HL-60/S4 (cell line): ENCODE measurements around the gene MGAT4D.
"Not testable (repeated sequence)": the region's sequence is repeated elsewhere in the genome, so short reads cannot be mapped to it uniquely, and the experiment has no call there.

ENCODE experiments used
- in situ Hi-C: fragments of 300-500 bp; cut with MboI; formaldehyde crosslinking; loops from 2 replicates; pipeline ENCODE4 v1.14.3; 2022; ENCODE audit warnings: low sequenced_read_pairs

MGAT4D gene

DNA sequence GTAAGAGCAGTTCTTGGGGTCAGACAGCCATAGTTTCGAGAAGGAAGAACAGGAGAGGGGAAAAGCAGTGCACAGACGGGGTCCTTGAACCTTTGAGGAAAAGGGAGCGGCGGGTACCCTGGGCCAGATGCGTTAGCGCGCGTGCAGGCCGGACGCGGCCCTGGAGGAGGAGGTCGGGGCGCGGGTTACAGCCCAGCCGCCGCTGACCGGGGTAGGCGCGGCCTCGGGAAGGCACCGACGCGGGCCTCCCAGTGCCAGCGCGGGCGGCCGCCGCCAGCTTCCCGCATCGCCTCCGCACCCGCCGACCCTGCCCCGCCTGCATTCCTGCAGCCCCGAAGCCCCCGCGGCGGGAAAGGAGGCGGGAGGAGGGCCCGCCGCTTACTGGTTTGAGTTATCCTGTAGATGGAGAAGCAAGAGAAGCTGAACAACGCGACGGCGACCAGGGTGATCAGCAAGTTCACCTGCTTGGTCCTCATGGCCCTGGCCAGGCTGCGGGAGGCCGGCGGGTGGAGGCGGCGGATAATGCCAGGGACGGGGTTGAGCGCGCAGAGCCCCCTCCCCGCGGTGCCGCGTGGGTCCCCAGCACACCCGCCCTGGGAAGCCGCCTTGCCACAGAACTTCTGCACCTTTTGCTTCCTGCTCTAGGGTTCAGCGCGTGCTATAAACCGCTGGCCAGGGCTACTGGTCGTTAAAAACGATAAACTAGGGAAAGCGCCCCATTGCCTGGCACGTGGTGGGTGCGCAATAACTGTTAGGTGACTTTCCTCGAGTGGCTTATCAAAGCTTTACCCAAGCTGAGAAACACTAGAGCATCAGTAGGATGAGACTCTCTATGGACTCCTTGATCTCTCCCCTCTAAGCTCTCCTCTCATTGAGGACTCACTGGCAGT is at the start of gene MGAT4D:
MGAT4D (minus strand) TSS at position 547 of the 890 bp plus-strand sequence; CDS start at position 476, 71 bp downstream.
- in situ Hi-C loops, result no loop called here

DNA sequence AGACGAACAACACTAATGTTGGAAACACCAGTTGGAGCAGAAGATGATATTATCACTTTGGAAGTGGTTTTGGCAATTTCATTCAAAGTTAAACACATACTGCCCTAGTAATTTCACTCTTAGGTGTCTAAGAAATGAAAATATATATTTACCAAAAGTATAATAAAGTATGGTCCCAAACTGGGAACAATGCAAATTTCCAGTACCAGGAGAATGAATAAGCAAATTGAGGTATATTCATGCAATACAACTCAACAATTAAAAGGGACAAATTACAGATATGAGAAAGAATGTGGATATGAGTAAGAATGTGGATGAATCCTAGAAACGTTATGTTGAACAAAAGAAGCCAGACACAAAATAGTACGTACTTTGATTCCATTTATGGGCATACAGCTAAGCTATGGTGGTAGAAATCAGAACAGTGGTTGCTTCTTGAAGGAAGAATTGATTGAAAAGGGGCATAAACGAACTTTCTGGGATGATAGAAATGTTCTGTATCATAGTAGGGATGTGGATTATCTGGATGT is 35.9 kb upstream of the MGAT4D start:
- in situ Hi-C loops, result no loop called here

DNA sequence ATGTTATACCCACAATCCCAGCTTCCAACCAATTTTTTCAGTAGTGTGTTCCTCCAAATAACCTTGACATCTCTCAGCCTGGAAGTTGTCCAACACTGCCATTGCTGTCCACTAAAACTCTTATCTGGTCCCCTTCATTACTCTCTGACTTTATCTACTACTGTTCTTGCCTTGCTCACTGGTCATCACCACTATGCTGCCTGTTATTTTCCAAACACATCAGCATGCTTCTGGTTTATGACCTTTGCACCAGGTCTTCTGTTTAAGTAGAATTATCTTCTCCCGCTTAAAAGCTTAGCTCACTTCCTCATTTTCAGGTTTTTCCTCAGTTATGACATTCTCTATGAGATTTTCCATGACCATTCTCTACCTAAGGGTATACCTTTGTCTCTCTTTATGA is 31.3 kb upstream of the MGAT4D start:
- in situ Hi-C loops, result no loop called here

DNA sequence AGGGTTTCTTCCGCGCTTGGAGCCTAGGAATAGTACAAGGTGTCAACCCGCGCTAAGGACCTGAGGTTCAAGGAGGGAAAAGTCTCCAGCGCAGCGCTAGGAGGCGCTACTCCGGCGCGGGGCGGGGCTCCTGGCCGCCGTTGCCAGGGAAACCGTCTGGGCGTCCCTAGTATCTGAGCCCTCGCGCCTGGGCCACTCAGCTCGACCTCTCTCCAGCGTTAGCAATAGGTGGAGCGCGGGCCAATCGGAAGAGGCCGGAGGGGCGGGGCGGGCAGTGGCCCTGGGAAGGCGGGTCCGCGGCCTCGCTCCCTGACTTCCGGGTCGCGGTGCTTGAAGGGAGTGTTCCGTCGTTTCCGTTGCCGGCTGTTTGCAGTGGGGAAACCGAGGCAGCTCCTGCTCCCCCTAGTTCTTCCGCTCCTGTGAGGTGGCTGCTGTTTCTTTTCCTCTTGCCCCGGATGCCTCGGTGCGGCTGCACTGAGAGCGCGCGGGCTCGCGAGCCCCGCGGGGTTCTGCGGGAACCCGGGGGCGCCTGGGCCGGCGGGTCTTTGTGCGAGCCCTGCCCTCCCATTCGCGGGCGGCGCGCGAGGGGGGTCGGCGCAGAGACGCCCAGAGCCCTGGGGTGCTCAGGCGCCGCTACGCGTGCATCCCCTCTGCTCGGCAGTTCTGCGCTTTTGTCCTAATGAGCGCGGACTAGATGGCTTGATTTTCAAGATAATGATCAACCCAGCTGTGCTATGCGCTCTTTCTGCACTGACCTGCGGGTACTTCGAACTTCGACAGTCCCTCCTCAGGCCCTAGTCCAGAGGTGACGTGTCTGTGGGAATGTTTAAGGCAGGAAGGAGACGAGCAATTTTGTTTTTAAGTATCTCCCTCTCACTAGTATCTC is 26.0 kb upstream of the MGAT4D start, which contains the start of gene ELMOD2:
ELMOD2 (plus strand) TSS at position 312 of the 886 bp plus-strand sequence. CDS start 1,261 bp downstream, outside the sequence.
- in situ Hi-C loops, result no loop called here

DNA sequence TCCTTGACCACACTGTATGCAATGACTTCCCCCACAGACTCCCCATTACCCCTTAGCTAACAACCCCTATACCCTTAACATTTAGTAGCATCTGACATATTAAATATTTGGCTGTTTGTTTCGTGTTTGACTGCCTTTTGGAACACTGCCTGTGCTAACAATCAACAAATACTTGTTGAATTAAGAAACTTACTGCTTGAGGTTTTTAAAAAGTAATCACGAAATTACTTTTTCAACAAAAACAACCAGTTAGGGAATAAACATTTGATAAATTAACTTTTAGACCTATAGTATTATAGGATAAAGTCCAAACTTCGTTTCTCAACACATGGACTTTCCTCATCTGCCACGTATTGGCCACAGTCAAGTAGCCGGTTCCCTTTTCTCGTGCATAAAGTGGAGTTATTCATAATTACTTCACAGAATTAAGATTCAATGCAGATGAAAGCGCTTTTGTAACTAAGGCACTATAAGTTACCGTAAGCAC is 25.3 kb upstream of the MGAT4D start:
- in situ Hi-C loops, result no loop called here

DNA sequence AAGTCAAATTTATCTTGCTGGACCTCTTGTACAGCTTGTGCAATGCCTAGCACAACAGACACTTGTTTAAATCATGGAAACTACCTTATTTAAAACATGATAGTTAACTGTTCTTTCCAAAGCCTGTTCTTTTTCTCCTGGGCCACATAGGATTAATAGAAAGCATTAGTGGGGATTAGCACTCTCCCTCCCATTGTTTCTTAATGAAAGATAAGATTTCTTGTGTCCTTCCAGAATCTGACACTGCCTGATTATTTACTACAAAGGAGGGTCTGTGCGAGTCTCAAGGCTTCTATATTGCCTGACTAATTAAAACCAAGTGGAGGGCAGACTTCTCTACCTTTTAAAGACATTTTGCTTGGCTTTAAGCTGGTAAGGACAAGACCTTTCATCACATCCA is 17.3 kb upstream of the MGAT4D start:
- in situ Hi-C loops, result no loop called here

DNA sequence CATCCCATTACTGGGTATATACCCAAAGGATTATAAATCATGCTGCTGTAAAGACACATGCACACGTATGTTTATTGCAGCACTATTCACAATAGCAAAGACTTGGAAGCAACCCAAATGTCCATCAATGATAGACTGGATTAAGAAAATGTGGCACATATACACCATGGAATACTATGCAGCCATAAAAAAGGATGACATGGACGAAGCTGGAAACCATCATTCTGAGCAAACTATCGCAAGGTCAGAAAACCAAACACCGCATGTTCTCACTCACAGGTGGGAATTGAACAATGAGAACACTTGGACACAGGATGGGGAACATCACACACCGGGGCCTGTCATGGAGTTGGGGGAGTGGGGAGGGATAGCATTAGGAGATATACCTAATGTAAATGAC is 15.7 kb upstream of the MGAT4D start:
- in situ Hi-C loops, result not testable (repeated sequence)

DNA sequence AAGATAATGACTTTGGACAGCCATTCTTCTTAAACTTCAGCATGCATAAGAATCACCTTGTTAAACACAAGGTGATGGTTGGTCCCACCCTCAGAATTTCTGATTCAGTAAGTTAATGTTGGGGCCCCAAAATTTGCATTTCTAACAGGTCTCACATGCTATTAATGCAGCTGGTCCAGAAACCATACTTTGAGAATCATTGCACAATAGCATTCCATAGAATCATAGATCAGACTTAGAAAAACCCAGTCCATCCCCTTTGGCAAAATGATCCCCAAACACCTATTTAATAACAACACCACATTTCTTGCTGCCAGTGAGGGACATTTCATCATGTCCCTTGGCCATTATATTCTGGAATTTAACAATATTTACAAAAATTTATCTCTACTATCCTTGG is 6.2 kb upstream of the MGAT4D start:
- in situ Hi-C loops, result no loop called here

DNA sequence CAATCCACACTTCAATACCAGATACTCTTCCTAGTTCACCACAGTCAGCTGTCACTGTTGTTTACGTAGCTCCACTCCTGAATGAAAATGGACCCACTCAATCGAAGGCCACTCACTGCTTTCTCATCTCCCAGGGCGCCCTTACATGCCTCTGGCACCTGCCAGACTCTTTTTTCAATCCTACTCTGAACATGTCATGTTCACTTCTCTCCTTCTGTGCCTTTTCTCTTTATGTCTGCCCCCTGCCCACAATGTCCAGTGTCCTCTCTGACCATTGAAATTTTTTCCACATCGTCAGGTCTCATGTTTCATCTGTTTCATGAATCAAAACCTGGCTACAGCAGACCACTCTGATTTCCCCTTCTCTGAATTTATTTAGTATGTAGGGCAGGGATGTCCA is 1.3 kb upstream of the MGAT4D start:
- in situ Hi-C loops, result no loop called here

DNA sequence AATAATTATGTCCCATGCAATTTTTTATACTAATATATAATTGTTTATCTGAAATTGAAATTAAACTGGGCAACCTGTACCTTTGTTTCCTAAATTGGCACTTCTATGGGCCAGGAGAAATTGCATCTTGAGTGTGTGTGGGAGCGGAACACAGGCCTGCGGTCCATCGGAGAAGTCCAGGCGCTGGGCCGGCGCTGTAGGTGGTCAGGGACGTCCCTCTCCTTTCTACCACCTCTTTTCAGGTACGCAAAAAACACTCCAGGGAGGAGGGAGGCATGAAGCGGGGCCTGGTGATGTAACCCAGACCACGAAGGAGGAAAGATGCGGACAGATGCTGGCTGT is 717 bp downstream of the MGAT4D start:
- in situ Hi-C loops, result no loop called here

DNA sequence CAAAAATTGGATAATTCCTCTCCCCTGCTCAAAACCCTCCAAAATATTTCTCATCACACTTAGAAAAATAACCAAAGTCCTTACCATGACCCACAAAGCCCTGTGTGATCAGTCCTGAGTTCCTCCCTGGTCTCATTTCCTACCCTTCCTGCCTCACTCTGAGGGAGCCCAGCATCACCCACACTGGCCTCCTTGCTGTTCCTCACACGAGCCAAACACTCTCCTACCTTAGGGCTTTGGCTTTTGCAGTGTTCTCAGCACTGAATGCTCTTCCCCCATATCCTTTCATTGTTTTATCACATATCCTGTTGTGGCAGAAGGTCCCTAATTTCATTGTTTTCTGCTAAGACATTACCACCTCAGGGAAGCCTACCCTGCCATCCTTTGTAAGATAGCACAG is 12.2 kb downstream of the MGAT4D start:
- in situ Hi-C loops, result no loop called here

DNA sequence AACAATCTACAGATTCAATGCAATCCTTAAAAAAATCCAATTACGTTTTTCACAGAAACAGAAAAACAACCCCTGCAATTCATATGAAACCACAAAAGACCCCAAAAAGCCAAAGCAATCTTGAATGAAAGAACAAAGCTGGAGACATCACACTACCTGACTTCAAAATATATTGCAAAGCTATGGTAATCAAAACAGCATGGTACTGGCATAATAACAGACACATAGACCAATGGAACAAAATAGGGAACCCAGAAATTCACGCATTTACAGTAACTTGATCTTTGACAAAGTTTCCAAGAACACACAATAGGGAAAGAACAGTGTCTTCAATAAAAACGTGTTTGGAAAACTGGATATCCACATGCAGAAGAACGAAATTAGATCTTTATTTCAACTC is 14.6 kb downstream of the MGAT4D start:
- in situ Hi-C loops, result no loop called here

DNA sequence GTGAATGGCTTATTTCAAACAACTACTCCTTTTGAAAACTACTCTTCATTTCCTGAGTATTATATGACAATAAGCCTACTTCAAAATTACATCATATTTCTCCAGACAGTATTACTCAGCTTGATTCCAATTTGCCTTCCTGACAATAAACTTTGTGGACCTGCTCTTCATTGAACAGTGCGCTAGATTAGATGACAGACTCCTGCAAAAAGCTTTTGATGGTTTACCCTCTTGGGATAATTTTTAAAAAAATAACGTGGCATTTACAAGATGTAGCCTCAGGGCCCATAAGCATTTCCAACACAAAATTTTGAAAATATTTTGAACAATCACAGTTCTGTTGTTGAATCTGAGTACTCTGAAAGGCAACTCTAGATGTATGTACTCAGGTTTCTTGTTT is 25.9 kb downstream of the MGAT4D start:
- in situ Hi-C loops, result no loop called here

DNA sequence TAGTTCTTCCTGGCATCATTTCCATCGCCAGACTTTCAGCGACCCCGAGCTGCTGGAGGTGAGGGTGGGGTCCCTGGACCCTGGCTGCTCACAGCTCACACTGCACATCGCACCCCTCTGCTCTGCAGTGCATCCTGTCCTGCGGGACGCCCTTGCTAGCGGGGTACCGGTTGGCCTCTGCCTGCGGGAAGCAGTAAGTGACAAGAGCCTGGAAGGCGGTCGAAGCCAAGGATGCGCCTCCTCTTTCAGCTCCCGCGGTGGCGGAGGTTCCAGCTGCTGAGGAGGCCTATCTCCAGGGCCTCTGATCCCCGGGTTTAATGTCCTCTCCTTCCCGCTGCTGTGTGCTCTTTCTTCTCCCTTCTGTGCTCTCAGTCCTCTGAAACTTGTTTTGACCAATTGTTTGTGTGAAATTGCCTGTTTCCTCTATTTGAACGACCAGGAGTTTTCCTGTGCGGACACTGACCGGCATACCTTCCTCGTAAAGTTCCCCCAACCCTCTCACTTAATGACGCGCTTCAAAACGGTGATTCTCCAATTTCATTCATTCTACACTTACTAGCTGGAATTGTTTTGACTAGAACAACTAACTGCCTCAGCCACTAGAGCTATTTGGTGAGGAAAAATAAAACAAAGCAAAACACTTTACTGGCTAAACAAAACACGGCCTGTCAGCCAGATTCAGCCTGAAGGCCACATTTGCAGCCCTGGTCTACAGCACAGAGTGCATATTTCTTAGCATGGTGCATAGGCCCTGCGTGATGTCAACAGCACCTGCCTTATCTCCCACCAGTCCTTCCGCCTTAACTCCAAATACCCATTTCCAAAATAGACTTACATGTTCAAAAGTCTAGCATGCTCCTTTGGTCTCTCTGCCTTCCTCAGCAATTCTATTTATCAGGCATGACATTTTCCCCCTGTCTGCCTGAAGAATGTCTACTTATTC is 28.0 kb downstream of the MGAT4D start:
- in situ Hi-C loops, result no loop called here

DNA sequence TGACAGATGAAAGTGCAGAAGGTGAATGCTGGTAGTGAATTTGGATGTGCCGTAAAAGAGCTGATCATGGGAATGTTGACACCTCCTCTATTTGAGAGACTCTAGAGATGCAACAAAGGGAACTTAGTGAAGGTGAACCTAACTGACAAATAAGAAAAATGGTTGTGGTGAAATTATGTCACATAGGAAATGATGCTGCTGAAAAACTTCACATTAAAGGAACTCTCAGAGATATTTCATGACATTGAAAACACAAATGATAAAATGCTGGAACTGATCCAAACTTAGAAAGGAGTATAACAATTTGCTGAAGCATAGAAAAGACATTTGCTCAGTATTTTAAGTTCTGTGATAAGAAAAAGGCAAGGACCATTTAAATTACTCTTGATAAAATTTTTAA is 31.9 kb downstream of the MGAT4D start:
- in situ Hi-C loops, result no loop called here

DNA sequence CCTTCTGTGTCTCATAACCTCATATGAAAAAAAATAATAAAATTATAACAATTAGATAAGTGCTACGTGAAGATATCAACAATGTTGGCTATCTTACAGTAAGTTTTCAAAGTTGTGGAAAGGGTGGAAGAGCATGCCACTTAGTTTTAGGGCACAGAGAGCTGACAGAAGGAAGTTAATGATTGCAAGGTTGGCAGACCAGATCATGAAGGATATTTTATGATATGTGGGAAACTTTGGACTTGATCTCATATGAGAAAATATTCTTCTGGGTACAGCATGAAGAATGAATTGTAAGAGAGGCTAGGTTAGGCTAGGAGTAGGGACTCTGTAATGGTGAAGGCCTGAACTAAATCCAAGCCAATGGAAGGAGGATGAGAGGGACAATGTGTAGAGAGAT is 34.5 kb downstream of the MGAT4D start:
- in situ Hi-C loops, result no loop called here

DNA sequence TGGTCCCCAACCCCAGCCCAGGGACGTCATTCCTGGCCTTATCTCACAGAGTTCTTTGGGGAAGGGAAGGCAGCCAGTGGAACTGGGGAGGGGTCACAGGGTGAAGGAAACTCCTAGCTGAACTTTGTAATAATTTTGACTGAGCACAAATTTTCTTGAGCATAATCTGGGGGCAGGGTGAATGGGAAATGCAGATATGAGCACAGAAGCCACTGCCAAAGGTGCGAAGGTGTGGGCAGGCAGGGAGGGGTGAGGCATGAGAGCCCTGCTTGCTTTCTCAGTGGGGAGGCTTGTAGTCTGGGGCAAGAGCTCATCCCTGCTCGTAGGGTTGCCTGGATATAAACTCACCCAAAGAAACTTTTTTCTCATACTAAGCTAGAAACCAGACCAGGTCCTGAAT is 34.9 kb downstream of the MGAT4D start:
- in situ Hi-C loops, result no loop called here

DNA sequence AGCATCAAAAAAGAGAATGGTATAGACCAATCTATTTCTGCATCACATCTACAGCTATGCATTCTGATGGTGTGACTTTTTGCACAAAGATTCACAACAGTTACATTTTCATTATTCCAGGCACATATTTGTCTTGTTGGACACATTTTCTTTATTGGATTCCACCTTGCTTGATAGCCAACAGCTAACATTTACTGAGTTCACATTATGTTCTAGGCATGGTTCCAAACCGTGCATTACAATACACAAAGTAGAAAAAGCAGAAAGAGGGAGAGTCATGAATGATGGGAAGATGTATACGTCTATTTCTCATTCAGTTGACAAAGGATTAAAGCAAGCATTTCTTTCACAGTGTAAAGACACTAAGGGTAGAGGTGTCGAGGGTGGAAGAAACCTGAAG is 47.7 kb downstream of the MGAT4D start:
- in situ Hi-C loops, result no loop called here

DNA sequence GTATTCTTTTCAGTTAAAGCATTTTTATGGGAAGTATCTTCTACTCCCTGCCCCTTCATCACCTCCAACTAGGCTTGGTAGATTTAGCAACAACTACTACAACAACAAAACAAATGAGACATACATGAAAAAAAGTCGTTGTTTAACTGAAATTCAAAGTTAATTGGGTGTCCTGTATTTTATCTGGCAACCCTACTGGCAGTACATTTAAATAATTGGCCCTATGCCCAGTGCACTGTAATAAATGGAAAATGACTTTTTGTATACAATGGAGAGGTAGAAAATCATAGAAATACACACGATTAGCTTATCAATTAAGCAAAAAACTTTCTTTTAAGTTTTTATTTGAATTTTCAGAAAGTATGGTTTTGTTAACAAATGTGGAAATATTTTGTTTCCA is 49.3 kb downstream of the MGAT4D start:
- in situ Hi-C loops, result no loop called here

DNA sequence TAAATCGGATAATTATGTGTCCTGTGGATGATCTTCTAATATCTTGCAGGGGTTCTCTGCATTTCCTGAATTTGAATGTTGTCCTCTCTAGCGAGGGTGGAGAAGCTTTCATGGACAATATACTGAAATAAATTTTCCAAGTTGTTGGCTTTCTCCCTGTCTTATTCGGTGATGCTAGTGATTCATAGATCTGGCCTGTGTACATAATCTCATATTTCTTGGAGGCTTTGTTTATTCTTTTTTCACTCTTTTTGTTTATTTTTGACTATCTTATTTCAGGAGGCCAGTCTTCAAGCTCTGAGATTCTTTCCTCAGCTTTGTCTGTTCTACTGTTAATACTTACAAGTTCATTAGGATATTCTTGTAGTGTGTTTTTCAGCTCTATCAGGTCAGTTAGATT is 49.9 kb downstream of the MGAT4D start:
- in situ Hi-C loops, result no loop called here
